ENCODE results near the gene CLTB.
"Not testable (repeated sequence)": the region's sequence is repeated elsewhere in the genome, so short reads cannot be mapped to it uniquely, and the experiment has no call there.

Gene CLTB

GRCh38 chr5:176415952-176416924, at the start of gene CLTB:
Gene CLTB (minus strand): TSS chr5:176416539. CDS start chr5:176416363, 176 bp downstream.
- peak; percentile 63 to 71 for DNase-seq

- no peak for DNase-seq
These were observed 46.9 kb upstream of the CLTB start for GRCh38 chr5:176463113-176463764.

- no peak for DNase-seq
These were observed 45.0 kb upstream of the CLTB start for GRCh38 chr5:176461349-176461748.

GRCh38 chr5:176458904-176459561, 42.7 kb upstream of the CLTB start:
- DNase-seq = no peak

GRCh38 chr5:176454724-176455394, 38.5 kb upstream of the CLTB start:
- no peak for DNase-seq

- DNase-seq = no peak
These were observed 33.7 kb upstream of the CLTB start for GRCh38 chr5:176450077-176450476.

- peak; percentile 98 to 99 for DNase-seq
These were observed 31.8 kb upstream of the CLTB start, which contains the start of gene FAF2 for GRCh38 chr5:176447978-176448608. Gene FAF2 (plus strand): TSS chr5:176448385. CDS start chr5:176448408, 23 bp downstream.

- DNase-seq = peak; percentile 36 to 48
These were observed 31.2 kb upstream of the CLTB start for GRCh38 chr5:176447591-176447977.

GRCh38 chr5:176446884-176447590, 30.7 kb upstream of the CLTB start:
- DNase-seq = peak; percentile 36 to 48

- DNase-seq = no peak
These were observed 29.8 kb upstream of the CLTB start for GRCh38 chr5:176446028-176446665.

GRCh38 chr5:176444742-176445141, 28.4 kb upstream of the CLTB start:
- no peak for DNase-seq

GRCh38 chr5:176442911-176443310, 26.6 kb upstream of the CLTB start:
- DNase-seq = not testable (repeated sequence)

GRCh38 chr5:176441921-176442323, 25.6 kb upstream of the CLTB start:
- no peak for DNase-seq

GRCh38 chr5:176440927-176441706, 24.8 kb upstream of the CLTB start:
- no peak for DNase-seq

GRCh38 chr5:176438959-176439757, 22.8 kb upstream of the CLTB start:
- no peak for DNase-seq

GRCh38 chr5:176436656-176437055, 20.3 kb upstream of the CLTB start:
- no peak for DNase-seq

- DNase-seq = no peak
These were observed 16.4 kb upstream of the CLTB start for GRCh38 chr5:176432707-176433106.

GRCh38 chr5:176429972-176430371, 13.6 kb upstream of the CLTB start:
- no peak for DNase-seq

GRCh38 chr5:176427971-176428370, 11.6 kb upstream of the CLTB start:
- no peak for DNase-seq
